Activated T-cell treated with anti-CD3 and anti-CD28 coated beads, Interleukin-2, amount 50 U/mL, for 72 hours (primary cell): Measurements from ENCODE around the gene RGS21. TPM values are rescaled to one million over a fixed set of nuclear protein-coding genes. Genes with fewer than 3 reads are reported as not detected.

Source experiments
- ATAC-seq, 2 donors: fragments of 150-1000 bp; cut with Tn5 transposase; replicated peaks in 1 of 2; 2 replicates each; pipeline ENCODE4 v1.10.0; 2021; ENCODE audit warnings: moderate library complexity in 2 of 2, mild to moderate bottlenecking in 1 of 2
- DNase-seq, 2 donors: peaks; one replicate each; pipeline ENCODE4 v3.0.0; 2021 to 2022; ENCODE audit warnings: mixed read lengths in 1 of 2
- H3K27ac Mint-ChIP-seq: one replicate; pipeline ENCODE4 v1.8.0; 2022; ENCODE audit warnings: mild to moderate bottlenecking, moderate library complexity, mixed read lengths
- H3K27me3 Mint-ChIP-seq: one replicate; pipeline ENCODE4 v1.8.0; 2022; ENCODE audit warnings: low read depth, mixed read lengths
- H3K36me3 Mint-ChIP-seq, 2 donors: one replicate each; pipeline ENCODE4 v1.8.0; 2022; ENCODE audit warnings: mixed read lengths in 2 of 2, mild to moderate bottlenecking in 1 of 2; ENCODE audit not compliant: insufficient read depth in 2 of 2
- H3K4me1 Mint-ChIP-seq: one replicate; pipeline ENCODE4 v1.8.0; 2022; ENCODE audit warnings: low read depth, mixed read lengths
- H3K4me3 Mint-ChIP-seq, 2 donors: one replicate each; pipeline ENCODE4 v1.8.0; 2022; ENCODE audit warnings: mild to moderate bottlenecking in 2 of 2, mixed read lengths in 2 of 2, moderate library complexity in 2 of 2
- H3K9me3 Mint-ChIP-seq, 2 donors: one replicate each; pipeline ENCODE4 v1.8.0; 2022; ENCODE audit warnings: mixed read lengths in 2 of 2
- total RNA-seq, 2 donors: library from RNA; stranded (reverse); gene quantifications; one replicate each; pipeline ENCODE4 v1.2.3, GENCODE V29; 2022

The RGS21 gene
- total RNA-seq, 2 donors from 2014 or later = not detected

GRCh38 chr1:192350356-192350755 lies 33.6 kb downstream of the RGS21 start:
- Mint-ChIP-seq H3K27me3 (no peaks in the 10 kb centered on the region), H3K4me1 (no peaks in the 10 kb centered on the region), H3K4me3 (no peak overlapping the region), H3K27ac (no peak overlapping the region), H3K36me3 (no peaks in the 10 kb centered on the region), H3K9me3 (no peaks in the 10 kb centered on the region)
- no peak for DNase-seq
- no peak for ATAC-seq

GRCh38 chr1:192351550-192351949 lies 34.8 kb downstream of the RGS21 start:
- Mint-ChIP-seq H3K27me3 (no peaks in the 10 kb centered on the region), H3K36me3 (no peaks in the 10 kb centered on the region), H3K9me3 (no peaks in the 10 kb centered on the region), H3K4me1 (no peaks in the 10 kb centered on the region), H3K27ac (no peak overlapping the region), H3K4me3 (no peak overlapping the region)
- DNase-seq (no peak), ATAC-seq (no peak)

GRCh38 chr1:192357924-192358323 lies 41.1 kb downstream of the RGS21 start:
- no peak overlapping the region for H3K4me3 Mint-ChIP-seq
- H3K27ac Mint-ChIP-seq = no peak overlapping the region
- no peak for DNase-seq
- H3K9me3 Mint-ChIP-seq = no peaks in the 10 kb centered on the region
- no peaks in the 10 kb centered on the region for H3K27me3 Mint-ChIP-seq
- no peak for ATAC-seq
- no peaks in the 10 kb centered on the region for H3K36me3 Mint-ChIP-seq
- H3K4me1 Mint-ChIP-seq = no peaks in the 10 kb centered on the region

- H3K4me1 Mint-ChIP-seq = no peaks in the 10 kb centered on the region
- no peaks in the 10 kb centered on the region for H3K27me3 Mint-ChIP-seq
- H3K4me3 Mint-ChIP-seq = no peak overlapping the region
- no peak for DNase-seq
- no peak overlapping the region for H3K27ac Mint-ChIP-seq
- no peaks in the 10 kb centered on the region for H3K9me3 Mint-ChIP-seq
- H3K36me3 Mint-ChIP-seq = no peaks in the 10 kb centered on the region
- no peak for ATAC-seq
These were observed 41.6 kb downstream of the RGS21 start for GRCh38 chr1:192358402-192358801.

- DNase-seq (no peak), ATAC-seq (no peak)
- Mint-ChIP-seq H3K4me1 (no peaks in the 10 kb centered on the region), H3K4me3 (no peak overlapping the region), H3K27ac (no peak overlapping the region), H3K9me3 (no peaks in the 10 kb centered on the region), H3K27me3 (no peaks in the 10 kb centered on the region), H3K36me3 (no peaks in the 10 kb centered on the region)
These were observed 42.0 kb downstream of the RGS21 start for GRCh38 chr1:192358822-192359221.

GRCh38 chr1:192363177-192363576 lies 46.4 kb downstream of the RGS21 start:
- DNase-seq (no peak), ATAC-seq (no peak)
- H3K27ac Mint-ChIP-seq = no peak overlapping the region
- no peaks in the 10 kb centered on the region for H3K36me3 Mint-ChIP-seq
- no peaks in the 10 kb centered on the region for H3K27me3 Mint-ChIP-seq
- H3K4me1 Mint-ChIP-seq = no peaks in the 10 kb centered on the region
- H3K4me3 Mint-ChIP-seq = no peak overlapping the region
- no peaks in the 10 kb centered on the region for H3K9me3 Mint-ChIP-seq

GRCh38 chr1:192367436-192367835 lies 50.6 kb downstream of the RGS21 start:
- ATAC-seq (no peak), DNase-seq (no peak)
- Mint-ChIP-seq H3K4me3 (no peak overlapping the region), H3K4me1 (no peaks in the 10 kb centered on the region), H3K9me3 (no peaks in the 10 kb centered on the region), H3K27me3 (no peaks in the 10 kb centered on the region), H3K36me3 (no peaks in the 10 kb centered on the region), H3K27ac (no peak overlapping the region)

GRCh38 chr1:192375306-192375705 lies 58.5 kb downstream of the RGS21 start:
- no peak overlapping the region for H3K27ac Mint-ChIP-seq
- H3K9me3 Mint-ChIP-seq = no peaks in the 10 kb centered on the region
- no peaks in the 10 kb centered on the region for H3K4me1 Mint-ChIP-seq
- no peak overlapping the region for H3K4me3 Mint-ChIP-seq
- H3K27me3 Mint-ChIP-seq = no peaks in the 10 kb centered on the region
- H3K36me3 Mint-ChIP-seq = no peaks in the 10 kb centered on the region
- DNase-seq (no peak), ATAC-seq (no peak)

- DNase-seq (no peak), ATAC-seq (no peak)
- Mint-ChIP-seq H3K4me3 (no peak overlapping the region), H3K27ac (no peak overlapping the region), H3K9me3 (no peaks in the 10 kb centered on the region), H3K27me3 (no peaks in the 10 kb centered on the region), H3K36me3 (no peaks in the 10 kb centered on the region), H3K4me1 (no peaks in the 10 kb centered on the region)
These were observed 59.6 kb downstream of the RGS21 start for GRCh38 chr1:192376374-192376773.

- Mint-ChIP-seq H3K27me3 (no peaks in the 10 kb centered on the region), H3K9me3 (no peaks in the 10 kb centered on the region), H3K36me3 (no peaks in the 10 kb centered on the region), H3K4me3 (no peak overlapping the region), H3K27ac (no peak overlapping the region), H3K4me1 (no peaks in the 10 kb centered on the region)
- DNase-seq (no peak), ATAC-seq (no peak)
These were observed 61.5 kb downstream of the RGS21 start for GRCh38 chr1:192378276-192378675.

GRCh38 chr1:192378878-192379277 lies 62.1 kb downstream of the RGS21 start:
- Mint-ChIP-seq H3K4me3 (no peak overlapping the region), H3K27me3 (no peaks in the 10 kb centered on the region), H3K9me3 (no peaks in the 10 kb centered on the region), H3K4me1 (no peaks in the 10 kb centered on the region), H3K27ac (no peak overlapping the region), H3K36me3 (no peaks in the 10 kb centered on the region)
- no peak for DNase-seq
- no peak for ATAC-seq

- ATAC-seq = no peak
- H3K27me3 Mint-ChIP-seq = no peaks in the 10 kb centered on the region
- H3K36me3 Mint-ChIP-seq = no peaks in the 10 kb centered on the region
- no peak for DNase-seq
- no peak overlapping the region for H3K27ac Mint-ChIP-seq
- H3K9me3 Mint-ChIP-seq = no peaks in the 10 kb centered on the region
- no peak overlapping the region for H3K4me3 Mint-ChIP-seq
- H3K4me1 Mint-ChIP-seq = no peaks in the 10 kb centered on the region
These were observed 62.8 kb downstream of the RGS21 start for GRCh38 chr1:192379554-192379953.

- ATAC-seq (no peak), DNase-seq (no peak)
- Mint-ChIP-seq H3K36me3 (no peaks in the 10 kb centered on the region), H3K4me3 (no peak overlapping the region), H3K27ac (no peak overlapping the region), H3K27me3 (no peaks in the 10 kb centered on the region), H3K9me3 (no peaks in the 10 kb centered on the region), H3K4me1 (no peaks in the 10 kb centered on the region)
These were observed 66.0 kb downstream of the RGS21 start for GRCh38 chr1:192382758-192383157.

GRCh38 chr1:192386051-192386650 lies 69.4 kb downstream of the RGS21 start:
- DNase-seq (no peak), ATAC-seq (no peak)
- Mint-ChIP-seq H3K9me3 (no peaks in the 10 kb centered on the region), H3K4me1 (no peaks in the 10 kb centered on the region), H3K27ac (no peak overlapping the region), H3K4me3 (no peak overlapping the region), H3K27me3 (no peaks in the 10 kb centered on the region), H3K36me3 (no peaks in the 10 kb centered on the region)
